K562 (cell line): Measurements from ENCODE around the gene CNOT4. TPM values are rescaled to one million over a fixed set of nuclear protein-coding genes. Genes with fewer than 3 reads are reported as not detected.

Experiments used
- ATF7 ChIP-seq: fragments of 450-650 bp; IDR thresholded peaks from 2 replicates; pipeline ENCODE4 v1.7.1; 2014; ENCODE audit warnings: mild to moderate bottlenecking, moderate library complexity
- CBFA2T2 ChIP-seq: fragments of 450-650 bp; conservative IDR thresholded peaks from 2 replicates; pipeline ENCODE4 v1.6.1; 2017; ENCODE audit warnings: mild to moderate bottlenecking
- CBFA2T3 ChIP-seq: fragments of 450-650 bp; IDR thresholded peaks from 2 replicates; pipeline ENCODE4 v1.6.1; 2017
- CREBBP ChIP-seq: IDR thresholded peaks from one replicate; pipeline ENCODE4 v1.6.1; 2012; ENCODE audit warnings: low read depth, mild to moderate bottlenecking, control low read depth, inconsistent platforms, low read length
- GABPB2 ChIP-seq: fragments of 250-450 bp; sonication (Bioruptor Pico); conservative IDR thresholded peaks from 2 replicates; pipeline ENCODE4 v1.5.1; 2021; ENCODE audit warnings: mild to moderate bottlenecking
- GTF2E2 ChIP-seq: fragments of 200-800 bp; sonication (Bioruptor generic); IDR thresholded peaks from 2 replicates; pipeline ENCODE4 v1.6.1; 2016; ENCODE audit warnings: missing genetic modification characterization, missing compliant biosample characterization
- HDAC8 ChIP-seq: fragments of 450-650 bp; IDR thresholded peaks from 2 replicates; pipeline ENCODE4 v1.6.1; 2016; ENCODE audit warnings: mild to moderate bottlenecking, missing genetic modification characterization, moderate library complexity, missing compliant biosample characterization
- KHSRP ChIP-seq: fragments of 450-650 bp; IDR thresholded peaks from 2 replicates; pipeline ENCODE4 v1.6.1; 2017
- MBD2 ChIP-seq: sonication (generic); IDR thresholded peaks from 2 replicates; pipeline ENCODE4 v1.6.1; 2016; ENCODE audit warnings: low read depth, borderline replicate concordance
- MEIS2 ChIP-seq: fragments of 450-650 bp; IDR thresholded peaks from 2 replicates; pipeline ENCODE4 v1.6.1; 2014; ENCODE audit warnings: mild to moderate bottlenecking; ENCODE audit not compliant: partially characterized antibody
- MYC ChIP-seq, 2 experiments: fragments of 250-450 bp in 1 of 2; sonication (Bioruptor Pico) in 1 of 2; IDR thresholded peaks; 2 replicates each; pipeline versions ENCODE4 v1.5.1 to v1.6.1; 2012 to 2021; ENCODE audit warnings: low read depth in 2 of 2, borderline replicate concordance in 1 of 2, improper control_type of control experiment in 1 of 2, low read length in 1 of 2, mild to moderate bottlenecking in 1 of 2, moderate library complexity in 1 of 2
- NFE2 ChIP-seq: IDR thresholded peaks from 2 replicates; pipeline ENCODE4 v1.6.1; 2014; ENCODE audit warnings: antibody characterized with exemption, low read depth
- POU5F1 ChIP-seq: fragments of 150-350 bp; IDR thresholded peaks from 2 replicates; pipeline ENCODE4 v1.6.1; 2014; ENCODE audit warnings: borderline replicate concordance, low read length, low read depth, mild to moderate bottlenecking; ENCODE audit not compliant: partially characterized antibody
- RB1 ChIP-seq: fragments of 450-650 bp; IDR thresholded peaks from 2 replicates; pipeline ENCODE4 v1.6.1; 2017; ENCODE audit warnings: low read depth, mild to moderate bottlenecking
- RBM17 ChIP-seq: fragments of 200-400 bp; formaldehyde crosslinking; IDR thresholded peaks from 2 replicates; pipeline ENCODE4 v1.6.1; 2017; ENCODE audit warnings: low read depth, mild to moderate bottlenecking, low read length, borderline replicate concordance
- SMARCC2 ChIP-seq: fragments of 450-650 bp; IDR thresholded peaks from 2 replicates; pipeline ENCODE4 v1.6.1; 2017; ENCODE audit warnings: antibody characterized with exemption, moderate library complexity, mild to moderate bottlenecking, low read depth
- ZBED1 ChIP-seq: IDR thresholded peaks from 2 replicates; pipeline ENCODE4 v1.6.1; 2014
- ZNF134 ChIP-seq: fragments of 250-450 bp; sonication (Bioruptor Pico); conservative IDR thresholded peaks from 2 replicates; pipeline ENCODE4 v1.4.0; 2020
- ZNF24 ChIP-seq: fragments of 450-650 bp; IDR thresholded peaks from 2 replicates; pipeline ENCODE4 v1.6.1; 2016
- ZNF583 ChIP-seq: fragments of 250-450 bp; sonication (Bioruptor Pico); IDR thresholded peaks from 2 replicates; pipeline ENCODE4 v1.4.0; 2020
- ZNF766 ChIP-seq: fragments of 200-800 bp; sonication (Bioruptor generic); conservative IDR thresholded peaks from 2 replicates; pipeline ENCODE4 v1.6.1; 2016; ENCODE audit warnings: missing genetic modification characterization, missing compliant biosample characterization
- ZNF778 ChIP-seq: fragments of 450-650 bp; formaldehyde crosslinking; IDR thresholded peaks from 2 replicates; pipeline ENCODE4 v1.4.0; 2020; ENCODE audit warnings: mild to moderate bottlenecking, moderate library complexity
- polyA plus RNA-seq, 8 experiments: library from polyadenylated mRNA; depleted of rRNA in 4 of 8; stranded (reverse) in 5 of 8; unstranded in 3 of 8; fragments of >200 nt; fragmentation: Nextera tagmentation in 2 of 8; fragmentation: Illumina TruSeq in 1 of 8; extraction: Ambion mirVana in 2 of 8; extraction: Trizol in 1 of 8; gene quantifications; 2 replicates each; pipeline versions ENCODE4 v1.2.1 to v1.2.3, GENCODE V29; 2011 to 2014; ENCODE audit warnings: inconsistent platforms in 1 of 8, missing spikeins in 1 of 8
- total RNA-seq, 7 experiments: library from RNA; depleted of rRNA in 6 of 7; stranded (reverse); fragments of >200 nt in 6 of 7; fragmentation: Illumina TruSeq in 2 of 7; extraction: Trizol in 2 of 7; gene quantifications; 2 replicates each; pipeline versions ENCODE4 v1.2.1 to v1.2.3, GENCODE V29; 2011 to 2021; ENCODE audit warnings: low replicate concordance in 1 of 7
- TF ChIP-seq, protein P1 (sequence below): fragments of 450-650 bp; conservative IDR thresholded peaks from 2 replicates; pipeline ENCODE4 v1.6.1; 2016; ENCODE audit warnings: missing genetic modification characterization, low read depth, mild to moderate bottlenecking, missing compliant biosample characterization, moderate library complexity
- TF ChIP-seq, protein P2 (sequence below): conservative IDR thresholded peaks from 2 replicates; pipeline ENCODE4 v1.6.1; 2011; ENCODE audit warnings: low read depth, mild to moderate bottlenecking, low read length; ENCODE audit not compliant: control insufficient read depth
- TF ChIP-seq, protein P3 (sequence below): sonication (generic); formaldehyde crosslinking; IDR thresholded peaks from 2 replicates; pipeline ENCODE4 v1.9.0; 2022; ENCODE audit warnings: mild to moderate bottlenecking, missing genetic modification reagents
- TF ChIP-seq, protein P4 (sequence below): sonication (generic); formaldehyde crosslinking; IDR thresholded peaks from 2 replicates; pipeline ENCODE4 v1.8.1; 2023; ENCODE audit warnings: mild to moderate bottlenecking, missing genetic modification reagents, moderate library complexity
- TF ChIP-seq, protein P5 (sequence below): fragments of 450-650 bp; formaldehyde crosslinking; IDR thresholded peaks from 2 replicates; pipeline ENCODE4 v1.4.0; 2020; ENCODE audit warnings: mild to moderate bottlenecking, mixed read lengths

CNOT4 gene
- total and polyA plus RNA-seq, 9 of the 15 experiments (the other 6 are each of a cell fraction or from before 2014, with no cell fraction given): 8.6 to 24.1 (median 15.4) TPM

DNA sequence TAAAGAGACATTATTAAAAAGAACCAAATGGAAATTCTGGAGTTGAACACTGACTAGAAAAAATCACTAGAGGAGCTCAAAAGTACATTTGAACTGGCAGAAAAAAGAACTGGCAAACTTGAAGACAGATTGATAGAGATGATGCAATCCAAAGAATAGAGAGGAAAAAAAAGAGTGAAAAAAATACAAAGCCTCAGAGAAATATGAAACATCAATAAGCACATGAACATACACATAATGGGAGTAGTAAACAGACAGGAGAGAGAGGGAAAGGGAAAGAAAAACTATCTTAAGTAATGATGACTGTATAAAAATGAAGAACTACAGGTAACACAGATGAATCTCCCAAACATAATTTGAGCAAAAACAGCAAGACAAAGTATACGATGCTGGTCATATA, 61.1 kb downstream of the CNOT4 start (continued):
- TF ChIP-seq, protein P1, sequence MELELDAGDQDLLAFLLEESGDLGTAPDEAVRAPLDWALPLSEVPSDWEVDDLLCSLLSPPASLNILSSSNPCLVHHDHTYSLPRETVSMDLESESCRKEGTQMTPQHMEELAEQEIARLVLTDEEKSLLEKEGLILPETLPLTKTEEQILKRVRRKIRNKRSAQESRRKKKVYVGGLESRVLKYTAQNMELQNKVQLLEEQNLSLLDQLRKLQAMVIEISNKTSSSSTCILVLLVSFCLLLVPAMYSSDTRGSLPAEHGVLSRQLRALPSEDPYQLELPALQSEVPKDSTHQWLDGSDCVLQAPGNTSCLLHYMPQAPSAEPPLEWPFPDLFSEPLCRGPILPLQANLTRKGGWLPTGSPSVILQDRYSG (tag): no peak
- TF ChIP-seq ZNF583 (no peak), ATF7 (peak; percentile 28; the same call in 1 of the 2 replicates), MBD2 (no peak), NFE2 (no peak), CBFA2T3 (no peak), GABPB2 (no peak), ZNF24 (no peak), ZNF778 (CRISPR knock-in tag) (no peak), RBM17 (no peak), KHSRP (no peak), POU5F1 (no peak), CBFA2T2 (no peak), HDAC8 (no peak), GTF2E2 (tag) (no peak), MYC (IDR thresholded peaks at IDR 0.05; ENCODE audit: low read depth, low read length) (no peak), MYC (CRISPR knock-in tag; IDR thresholded peaks at IDR 0.05; ENCODE audit: borderline replicate concordance, low read depth) (no peak), SMARCC2 (no peak), MEIS2 (peak; percentile 93), CREBBP (no peak), ZNF766 (no peak), ZNF134 (no peak), ZBED1 (no peak), RB1 (no peak)
- TF ChIP-seq, protein P2, sequence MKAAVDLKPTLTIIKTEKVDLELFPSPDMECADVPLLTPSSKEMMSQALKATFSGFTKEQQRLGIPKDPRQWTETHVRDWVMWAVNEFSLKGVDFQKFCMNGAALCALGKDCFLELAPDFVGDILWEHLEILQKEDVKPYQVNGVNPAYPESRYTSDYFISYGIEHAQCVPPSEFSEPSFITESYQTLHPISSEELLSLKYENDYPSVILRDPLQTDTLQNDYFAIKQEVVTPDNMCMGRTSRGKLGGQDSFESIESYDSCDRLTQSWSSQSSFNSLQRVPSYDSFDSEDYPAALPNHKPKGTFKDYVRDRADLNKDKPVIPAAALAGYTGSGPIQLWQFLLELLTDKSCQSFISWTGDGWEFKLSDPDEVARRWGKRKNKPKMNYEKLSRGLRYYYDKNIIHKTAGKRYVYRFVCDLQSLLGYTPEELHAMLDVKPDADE: no peak
- TF ChIP-seq, protein P3, sequence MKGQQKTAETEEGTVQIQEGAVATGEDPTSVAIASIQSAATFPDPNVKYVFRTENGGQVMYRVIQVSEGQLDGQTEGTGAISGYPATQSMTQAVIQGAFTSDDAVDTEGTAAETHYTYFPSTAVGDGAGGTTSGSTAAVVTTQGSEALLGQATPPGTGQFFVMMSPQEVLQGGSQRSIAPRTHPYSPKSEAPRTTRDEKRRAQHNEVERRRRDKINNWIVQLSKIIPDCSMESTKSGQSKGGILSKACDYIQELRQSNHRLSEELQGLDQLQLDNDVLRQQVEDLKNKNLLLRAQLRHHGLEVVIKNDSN (CRISPR knock-in tag): no peak
- TF ChIP-seq, protein P4, sequence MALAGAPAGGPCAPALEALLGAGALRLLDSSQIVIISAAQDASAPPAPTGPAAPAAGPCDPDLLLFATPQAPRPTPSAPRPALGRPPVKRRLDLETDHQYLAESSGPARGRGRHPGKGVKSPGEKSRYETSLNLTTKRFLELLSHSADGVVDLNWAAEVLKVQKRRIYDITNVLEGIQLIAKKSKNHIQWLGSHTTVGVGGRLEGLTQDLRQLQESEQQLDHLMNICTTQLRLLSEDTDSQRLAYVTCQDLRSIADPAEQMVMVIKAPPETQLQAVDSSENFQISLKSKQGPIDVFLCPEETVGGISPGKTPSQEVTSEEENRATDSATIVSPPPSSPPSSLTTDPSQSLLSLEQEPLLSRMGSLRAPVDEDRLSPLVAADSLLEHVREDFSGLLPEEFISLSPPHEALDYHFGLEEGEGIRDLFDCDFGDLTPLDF (CRISPR knock-in tag): no peak
- TF ChIP-seq, protein P5, sequence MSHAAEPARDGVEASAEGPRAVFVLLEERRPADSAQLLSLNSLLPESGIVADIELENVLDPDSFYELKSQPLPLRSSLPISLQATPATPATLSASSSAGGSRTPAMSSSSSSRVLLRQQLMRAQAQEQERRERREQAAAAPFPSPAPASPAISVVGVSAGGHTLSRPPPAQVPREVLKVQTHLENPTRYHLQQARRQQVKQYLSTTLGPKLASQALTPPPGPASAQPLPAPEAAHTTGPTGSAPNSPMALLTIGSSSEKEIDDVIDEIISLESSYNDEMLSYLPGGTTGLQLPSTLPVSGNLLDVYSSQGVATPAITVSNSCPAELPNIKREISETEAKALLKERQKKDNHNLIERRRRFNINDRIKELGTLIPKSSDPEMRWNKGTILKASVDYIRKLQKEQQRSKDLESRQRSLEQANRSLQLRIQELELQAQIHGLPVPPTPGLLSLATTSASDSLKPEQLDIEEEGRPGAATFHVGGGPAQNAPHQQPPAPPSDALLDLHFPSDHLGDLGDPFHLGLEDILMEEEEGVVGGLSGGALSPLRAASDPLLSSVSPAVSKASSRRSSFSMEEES (CRISPR knock-in tag): no peak
